Rectal smooth muscle tissue (tissue), 1 donor: ENCODE measurements around the gene CISD1.
A peak's percentile ranks its signal among the peaks of the same experiment; 100 is the strongest.

Experiments
- H3K27ac ChIP-seq: one replicate; pipeline ENCODE4 v1.7.0; 2013; ENCODE audit warnings: low read depth, low read length, inconsistent platforms
- H3K27me3 ChIP-seq: one replicate; pipeline ENCODE4 v1.7.0; 2013; ENCODE audit warnings: low read length; ENCODE audit not compliant: control insufficient read depth, insufficient read depth
- H3K36me3 ChIP-seq: one replicate; pipeline ENCODE4 v1.7.0; 2013; ENCODE audit warnings: low read length; ENCODE audit not compliant: control insufficient read depth, insufficient read depth
- H3K4me1 ChIP-seq: one replicate; pipeline ENCODE4 v1.7.0; 2013; ENCODE audit warnings: low read length; ENCODE audit not compliant: control insufficient read depth, insufficient read depth
- H3K4me3 ChIP-seq: one replicate; pipeline ENCODE4 v1.7.0; 2013; ENCODE audit warnings: low read length
- H3K9ac ChIP-seq: one replicate; pipeline ENCODE4 v1.7.0; 2013; ENCODE audit warnings: low read length

The CISD1 gene

GRCh38 chr10:58267713-58268453 is 1.1 kb upstream of the CISD1 start, which contains the start of gene IPMK:
Gene IPMK (minus strand): TSS chr10:58267894. CDS start chr10:58267611, 283 bp downstream.
- Histone ChIP-seq H3K4me3 (peak within 1 kb of the TSS; percentile 94), H3K4me1 (no peaks in the 10 kb centered on the region), H3K27me3 (no peaks in the 10 kb centered on the region), H3K36me3 (no peaks in the 10 kb centered on the region), H3K27ac (peak within 1 kb of the TSS; percentile 82), H3K9ac (peak within 1 kb of the TSS; percentile 78)

- H3K9ac ChIP-seq = peak overlapping the region; percentile 43
- no peaks in the 10 kb centered on the region for H3K36me3 ChIP-seq
- H3K27me3 ChIP-seq = no peaks in the 10 kb centered on the region
- no peaks in the 10 kb centered on the region for H3K4me1 ChIP-seq
- peak overlapping the region; percentile 82 for H3K27ac ChIP-seq
- peak overlapping the region; percentile 88 for H3K4me3 ChIP-seq
Measured at GRCh38 chr10:58268454-58268945, 462 bp upstream of the CISD1 start.

GRCh38 chr10:58269782-58270290 is 874 bp downstream of the CISD1 start:
- Histone ChIP-seq H3K27me3 (no peaks in the 10 kb centered on the region), H3K36me3 (no peaks in the 10 kb centered on the region), H3K4me1 (no peaks in the 10 kb centered on the region), H3K4me3 (peak overlapping the region; percentile 89), H3K9ac (peak overlapping the region; percentile 79), H3K27ac (peak overlapping the region; percentile 82)

GRCh38 chr10:58275261-58275660 is 6.3 kb downstream of the CISD1 start:
- H3K36me3 ChIP-seq = peaks cover 3% of the 10 kb centered on the region
- H3K9ac ChIP-seq = no peak overlapping the region
- H3K27me3 ChIP-seq = no peaks in the 10 kb centered on the region
- no peak overlapping the region for H3K27ac ChIP-seq
- no peak overlapping the region for H3K4me3 ChIP-seq
- H3K4me1 ChIP-seq = peaks cover 4% of the 10 kb centered on the region

GRCh38 chr10:58275908-58276307 is 6.9 kb downstream of the CISD1 start:
- H3K4me3 ChIP-seq = no peak overlapping the region
- peaks cover 4% of the 10 kb centered on the region for H3K4me1 ChIP-seq
- H3K9ac ChIP-seq = no peak overlapping the region
- H3K36me3 ChIP-seq = peaks cover 3% of the 10 kb centered on the region
- no peak overlapping the region for H3K27ac ChIP-seq
- H3K27me3 ChIP-seq = no peaks in the 10 kb centered on the region

GRCh38 chr10:58278274-58278961 is 9.5 kb downstream of the CISD1 start:
- no peaks in the 10 kb centered on the region for H3K27me3 ChIP-seq
- H3K4me3 ChIP-seq = no peak overlapping the region
- peaks cover 4% of the 10 kb centered on the region for H3K4me1 ChIP-seq
- no peak overlapping the region for H3K9ac ChIP-seq
- peaks cover 3% of the 10 kb centered on the region for H3K36me3 ChIP-seq
- H3K27ac ChIP-seq = no peak overlapping the region

GRCh38 chr10:58278962-58279307 is 10.0 kb downstream of the CISD1 start:
- no peaks in the 10 kb centered on the region for H3K27me3 ChIP-seq
- H3K4me3 ChIP-seq = no peak overlapping the region
- no peak overlapping the region for H3K27ac ChIP-seq
- peaks cover 3% of the 10 kb centered on the region for H3K36me3 ChIP-seq
- no peak overlapping the region for H3K9ac ChIP-seq
- peaks cover 4% of the 10 kb centered on the region for H3K4me1 ChIP-seq

GRCh38 chr10:58280477-58280876 is 11.5 kb downstream of the CISD1 start:
- Histone ChIP-seq H3K4me1 (peaks cover 7% of the 10 kb centered on the region), H3K9ac (no peak overlapping the region), H3K36me3 (peaks cover 3% of the 10 kb centered on the region), H3K27ac (no peak overlapping the region), H3K27me3 (no peaks in the 10 kb centered on the region), H3K4me3 (no peak overlapping the region)

GRCh38 chr10:58281092-58281752 is 12.3 kb downstream of the CISD1 start:
- no peak overlapping the region for H3K9ac ChIP-seq
- H3K4me3 ChIP-seq = no peak overlapping the region
- no peaks in the 10 kb centered on the region for H3K27me3 ChIP-seq
- peaks cover 3% of the 10 kb centered on the region for H3K36me3 ChIP-seq
- peaks cover 4% of the 10 kb centered on the region for H3K4me1 ChIP-seq
- H3K27ac ChIP-seq = no peak overlapping the region

- peaks cover 4% of the 10 kb centered on the region for H3K4me1 ChIP-seq
- H3K4me3 ChIP-seq = no peak overlapping the region
- H3K36me3 ChIP-seq = peaks cover 3% of the 10 kb centered on the region
- H3K27ac ChIP-seq = no peak overlapping the region
- no peaks in the 10 kb centered on the region for H3K27me3 ChIP-seq
- no peak overlapping the region for H3K9ac ChIP-seq
Measured at GRCh38 chr10:58282615-58283014, 13.7 kb downstream of the CISD1 start.

- no peaks in the 10 kb centered on the region for H3K4me1 ChIP-seq
- H3K27ac ChIP-seq = no peak overlapping the region
- no peak overlapping the region for H3K9ac ChIP-seq
- H3K27me3 ChIP-seq = no peaks in the 10 kb centered on the region
- no peaks in the 10 kb centered on the region for H3K36me3 ChIP-seq
- H3K4me3 ChIP-seq = no peak overlapping the region
Measured at GRCh38 chr10:58291538-58292174, 22.7 kb downstream of the CISD1 start.

- Histone ChIP-seq H3K4me3 (no peak overlapping the region), H3K4me1 (no peaks in the 10 kb centered on the region), H3K9ac (no peak overlapping the region), H3K36me3 (no peaks in the 10 kb centered on the region), H3K27ac (no peak overlapping the region), H3K27me3 (no peaks in the 10 kb centered on the region)
Measured at GRCh38 chr10:58293989-58294388, 25.0 kb downstream of the CISD1 start.
